PC-9 (cell line): ENCODE data around the gene HAUS5.

Experiments
- EZH2 ChIP-seq: fragments of 200-600 bp; sonication (generic); IDR thresholded peaks from 2 replicates; pipeline ENCODE4 v1.8.0; 2017; ENCODE audit warnings: antibody characterized with exemption, low read depth
- TF ChIP-seq, protein P1 (sequence below): fragments of 200-600 bp; sonication (generic); conservative IDR thresholded peaks from 2 replicates; pipeline ENCODE4 v1.6.1; 2017; ENCODE audit warnings: mixed run types, antibody characterized with exemption, mild to moderate bottlenecking, moderate library complexity

DNA sequence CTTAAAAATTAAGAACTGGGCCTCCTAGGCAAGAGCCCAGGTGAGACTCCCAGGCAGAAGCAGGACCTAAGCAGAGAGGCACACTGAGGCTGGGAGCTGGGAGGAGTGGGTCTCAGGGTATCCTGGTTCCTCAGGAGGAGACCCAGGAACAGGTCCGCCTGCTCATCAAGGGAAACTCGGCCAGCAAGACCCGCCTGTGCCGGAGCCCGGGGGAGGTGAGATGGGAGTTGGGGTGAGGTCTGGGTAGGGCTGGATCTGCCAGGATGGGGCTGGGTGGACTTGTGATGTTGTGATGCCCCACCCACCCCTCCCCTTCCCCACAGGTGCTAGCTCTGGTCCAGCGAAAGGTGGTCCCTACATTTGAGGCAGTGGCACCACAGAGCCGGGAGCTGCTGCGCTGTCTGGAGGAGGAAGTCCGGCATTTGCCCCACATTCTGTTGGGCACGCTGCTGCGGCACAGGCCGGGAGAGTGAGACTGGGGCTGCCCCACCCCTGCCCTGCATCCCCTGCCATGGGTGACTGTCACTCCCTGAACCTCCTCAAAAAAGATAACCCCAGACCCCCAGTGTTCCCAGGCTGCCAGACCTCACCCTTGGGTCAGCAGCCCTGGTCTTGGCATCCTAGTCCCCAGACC is 6.9 kb downstream of the HAUS5 start:
- TF ChIP-seq, protein P1, sequence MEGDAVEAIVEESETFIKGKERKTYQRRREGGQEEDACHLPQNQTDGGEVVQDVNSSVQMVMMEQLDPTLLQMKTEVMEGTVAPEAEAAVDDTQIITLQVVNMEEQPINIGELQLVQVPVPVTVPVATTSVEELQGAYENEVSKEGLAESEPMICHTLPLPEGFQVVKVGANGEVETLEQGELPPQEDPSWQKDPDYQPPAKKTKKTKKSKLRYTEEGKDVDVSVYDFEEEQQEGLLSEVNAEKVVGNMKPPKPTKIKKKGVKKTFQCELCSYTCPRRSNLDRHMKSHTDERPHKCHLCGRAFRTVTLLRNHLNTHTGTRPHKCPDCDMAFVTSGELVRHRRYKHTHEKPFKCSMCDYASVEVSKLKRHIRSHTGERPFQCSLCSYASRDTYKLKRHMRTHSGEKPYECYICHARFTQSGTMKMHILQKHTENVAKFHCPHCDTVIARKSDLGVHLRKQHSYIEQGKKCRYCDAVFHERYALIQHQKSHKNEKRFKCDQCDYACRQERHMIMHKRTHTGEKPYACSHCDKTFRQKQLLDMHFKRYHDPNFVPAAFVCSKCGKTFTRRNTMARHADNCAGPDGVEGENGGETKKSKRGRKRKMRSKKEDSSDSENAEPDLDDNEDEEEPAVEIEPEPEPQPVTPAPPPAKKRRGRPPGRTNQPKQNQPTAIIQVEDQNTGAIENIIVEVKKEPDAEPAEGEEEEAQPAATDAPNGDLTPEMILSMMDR = no peak
- no peak for TF ChIP-seq EZH2
